ENCODE results near the gene AKR1B1. TPM values are rescaled to one million over a fixed set of nuclear protein-coding genes. Genes with fewer than 3 reads are reported as not detected.
"Not testable (repeated sequence)": the region's sequence is repeated elsewhere in the genome, so short reads cannot be mapped to it uniquely, and the experiment has no call there.

AKR1B1 gene
- 931 and 988 TPM in 2 replicates for total RNA-seq

- peak; percentile 75 for DNase-seq (ENCODE audit: low read depth)
Observed at GRCh38 chr7:134458806-134459698, at the start of gene AKR1B1. TSS of gene AKR1B1 (minus strand) at chr7:134459100. CDS start at chr7:134459062, 38 bp downstream.

- DNase-seq (ENCODE audit: low read depth): peak; percentile 26
Observed at GRCh38 chr7:134505856-134506255, 47.0 kb upstream of the AKR1B1 start.

- peak; percentile 33 for DNase-seq (ENCODE audit: low read depth)
Observed at GRCh38 chr7:134504660-134505164, 45.8 kb upstream of the AKR1B1 start.

- peak; percentile 50 for DNase-seq (ENCODE audit: low read depth)
Observed at GRCh38 chr7:134502463-134503371, 43.8 kb upstream of the AKR1B1 start.

GRCh38 chr7:134500982-134501381, 42.1 kb upstream of the AKR1B1 start:
- DNase-seq (ENCODE audit: low read depth): no peak

- DNase-seq (ENCODE audit: low read depth): no peak
Observed at GRCh38 chr7:134500406-134500805, 41.5 kb upstream of the AKR1B1 start.

- no peak for DNase-seq (ENCODE audit: low read depth)
Observed at GRCh38 chr7:134495546-134495945, 36.6 kb upstream of the AKR1B1 start.

- no peak for DNase-seq (ENCODE audit: low read depth)
Observed at GRCh38 chr7:134493091-134493490, 34.2 kb upstream of the AKR1B1 start.

- DNase-seq (ENCODE audit: low read depth): not testable (repeated sequence)
Observed at GRCh38 chr7:134487721-134488120, 28.8 kb upstream of the AKR1B1 start.

- no peak for DNase-seq (ENCODE audit: low read depth)
Observed at GRCh38 chr7:134485203-134485602, 26.3 kb upstream of the AKR1B1 start.

GRCh38 chr7:134483296-134483695, 24.4 kb upstream of the AKR1B1 start:
- no peak for DNase-seq (ENCODE audit: low read depth)

GRCh38 chr7:134482858-134483257, 24.0 kb upstream of the AKR1B1 start:
- DNase-seq (ENCODE audit: low read depth): no peak

GRCh38 chr7:134481167-134481566, 22.3 kb upstream of the AKR1B1 start:
- DNase-seq (ENCODE audit: low read depth): no peak

- DNase-seq (ENCODE audit: low read depth): peak; percentile 86
Observed at GRCh38 chr7:134480730-134481129, 21.8 kb upstream of the AKR1B1 start.

- DNase-seq (ENCODE audit: low read depth): no peak
Observed at GRCh38 chr7:134480202-134480601, 21.3 kb upstream of the AKR1B1 start.

- peak; percentile 31 for DNase-seq (ENCODE audit: low read depth)
Observed at GRCh38 chr7:134478707-134479106, 19.8 kb upstream of the AKR1B1 start.

- DNase-seq (ENCODE audit: low read depth): peak; percentile 39
Observed at GRCh38 chr7:134477954-134478353, 19.1 kb upstream of the AKR1B1 start.

- no peak for DNase-seq (ENCODE audit: low read depth)
Observed at GRCh38 chr7:134476044-134476443, 17.1 kb upstream of the AKR1B1 start.

GRCh38 chr7:134474828-134475227, 15.9 kb upstream of the AKR1B1 start:
- DNase-seq (ENCODE audit: low read depth): no peak

- peak; percentile 23 for DNase-seq (ENCODE audit: low read depth)
Observed at GRCh38 chr7:134473861-134474291, 15.0 kb upstream of the AKR1B1 start.

GRCh38 chr7:134472572-134473244, 13.8 kb upstream of the AKR1B1 start:
- no peak for DNase-seq (ENCODE audit: low read depth)

- peak; percentile 93 for DNase-seq (ENCODE audit: low read depth)
Observed at GRCh38 chr7:134470864-134471263, 12.0 kb upstream of the AKR1B1 start.
